HG02938 (cell line): ENCODE measurements around the gene JAZF1.

Source experiments
- ATAC-seq: cut with Tn5 transposase; IDR thresholded peaks from one replicate; pipeline ENCODE4 v1.9.1; 2021; ENCODE audit warnings: mild to moderate bottlenecking, moderate library complexity; ENCODE audit not compliant: unreplicated experiment

Gene JAZF1

GRCh38 chr7:27950123-27950522 lies 230.5 kb downstream of the JAZF1 start:
- ATAC-seq: no peak

GRCh38 chr7:27948861-27949260 lies 231.7 kb downstream of the JAZF1 start:
- no peak for ATAC-seq

- ATAC-seq: no peak
Measured at GRCh38 chr7:27947586-27948278, 232.9 kb downstream of the JAZF1 start.

- ATAC-seq: no peak
Measured at GRCh38 chr7:27946351-27946750, 234.2 kb downstream of the JAZF1 start.

GRCh38 chr7:27945058-27945795 lies 235.4 kb downstream of the JAZF1 start:
- no peak for ATAC-seq

DNA sequence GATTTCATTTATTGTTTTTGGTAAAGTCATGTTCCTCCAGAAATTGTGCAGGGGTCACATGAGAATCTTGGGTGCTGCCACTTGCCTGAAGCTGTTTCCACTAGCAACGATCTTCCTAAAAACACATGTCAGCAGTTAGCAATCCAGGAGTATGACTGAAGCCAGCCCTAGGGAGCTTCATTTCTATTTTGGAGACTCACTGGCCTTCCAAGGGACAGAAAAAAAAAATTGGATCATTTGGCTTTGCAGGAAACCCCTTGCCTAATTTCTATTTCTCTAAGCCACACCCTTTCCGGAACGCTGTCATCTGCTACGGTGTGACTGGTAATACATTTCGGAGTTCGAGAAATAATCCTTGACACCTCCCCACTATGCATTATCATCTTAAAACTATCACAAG lies 236.0 kb downstream of the JAZF1 start:
- ATAC-seq: no peak

GRCh38 chr7:27943241-27943640 lies 237.4 kb downstream of the JAZF1 start:
- ATAC-seq: no peak

GRCh38 chr7:27942711-27943110 lies 237.9 kb downstream of the JAZF1 start:
- no peak for ATAC-seq

DNA sequence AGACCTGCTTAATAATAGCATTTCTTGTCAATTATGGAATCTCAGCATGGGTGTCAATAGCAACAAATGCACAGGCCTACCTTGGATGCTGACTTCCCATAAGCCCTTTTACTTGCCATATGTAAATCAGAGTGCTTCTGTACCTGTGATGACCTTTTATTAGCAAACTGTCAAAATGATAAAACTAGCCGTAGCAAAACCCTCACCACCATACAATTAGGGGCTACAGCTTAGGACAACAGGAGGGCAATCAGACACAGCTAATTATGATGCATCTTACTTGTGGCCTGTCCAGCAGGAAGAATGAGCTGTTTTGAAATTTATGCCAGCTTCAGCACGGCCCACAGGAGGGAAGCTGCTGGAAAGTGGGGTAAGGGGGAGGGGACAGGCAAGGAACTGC lies 239.1 kb downstream of the JAZF1 start:
- no peak for ATAC-seq

DNA sequence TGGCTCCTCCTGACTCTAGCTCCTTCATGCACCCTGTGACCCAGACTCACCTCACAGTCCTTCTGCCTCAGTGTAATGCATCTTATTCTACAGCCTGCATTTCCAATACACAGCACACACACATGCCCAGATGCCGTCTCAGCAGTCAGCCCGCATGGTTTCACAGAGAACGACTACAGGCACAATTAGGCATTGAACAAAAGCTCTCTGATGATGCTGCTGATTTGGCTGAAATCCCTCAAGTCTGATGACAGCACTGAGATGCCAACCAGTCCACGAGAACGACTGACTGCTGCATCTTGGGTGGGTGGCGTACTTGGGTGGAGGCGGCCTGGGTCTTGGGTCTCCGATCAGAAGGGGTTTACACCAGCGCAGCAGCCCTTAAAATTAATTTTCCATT lies 240.3 kb downstream of the JAZF1 start:
- no peak for ATAC-seq

- no peak for ATAC-seq
Measured at GRCh38 chr7:27939893-27940292, 240.7 kb downstream of the JAZF1 start.

DNA sequence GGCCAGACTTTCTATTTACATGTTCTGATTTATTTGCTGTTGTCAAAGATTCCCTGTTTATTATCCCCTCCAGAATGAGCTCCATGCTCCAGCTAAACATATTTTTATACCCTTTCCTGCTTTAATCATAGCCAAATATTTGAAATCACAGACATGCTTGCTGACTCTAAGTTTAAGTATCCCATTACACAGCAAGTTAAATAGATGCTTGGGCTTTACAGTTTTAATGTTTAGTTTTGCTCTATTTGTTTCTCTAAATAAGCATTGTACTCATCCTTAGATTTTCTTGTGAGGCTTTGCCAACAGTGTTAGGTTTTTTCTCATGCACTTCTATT lies 243.9 kb downstream of the JAZF1 start:
- ATAC-seq: no peak

- ATAC-seq: no peak
Measured at GRCh38 chr7:27936047-27936767, 244.4 kb downstream of the JAZF1 start.

DNA sequence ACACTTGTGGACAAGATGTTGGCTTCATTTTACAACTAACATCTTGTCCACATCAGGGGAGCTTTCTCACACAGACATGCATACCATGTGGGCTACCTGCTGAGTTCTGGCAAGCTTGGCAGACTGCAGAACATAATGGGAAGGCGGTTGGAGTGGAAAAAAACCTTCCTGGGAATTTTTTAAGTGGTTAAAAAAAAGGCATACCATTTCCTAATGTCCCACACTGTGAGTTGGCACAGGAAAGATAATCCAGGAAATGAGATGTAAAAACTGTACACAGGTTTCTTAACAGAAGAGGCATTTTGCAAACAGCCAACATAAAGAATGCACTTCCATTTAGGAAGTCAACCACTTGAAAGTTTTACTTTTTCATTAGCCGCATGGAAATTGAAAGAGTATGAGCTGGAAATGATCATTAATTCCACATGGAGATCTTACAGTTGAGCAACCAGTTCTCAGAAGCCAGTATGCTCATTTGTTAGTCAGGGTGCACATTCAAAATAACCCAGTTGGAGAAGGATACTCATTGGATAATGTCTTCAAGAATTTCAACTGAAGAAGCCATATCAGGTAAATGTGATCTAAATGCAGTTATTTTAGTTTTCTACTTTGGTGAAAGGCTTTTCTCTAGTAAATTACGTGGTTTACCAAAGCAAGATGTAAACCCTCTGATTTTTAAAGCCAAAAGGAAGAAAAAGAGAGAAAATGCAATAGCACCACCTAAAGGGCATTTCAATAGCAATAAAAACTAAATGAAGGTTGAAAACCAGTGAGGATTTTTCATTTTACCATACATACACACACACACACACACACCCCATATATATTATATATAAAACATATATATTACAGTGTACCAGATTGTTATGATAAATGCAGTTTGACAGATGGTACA lies 246.7 kb downstream of the JAZF1 start:
- no peak for ATAC-seq

DNA sequence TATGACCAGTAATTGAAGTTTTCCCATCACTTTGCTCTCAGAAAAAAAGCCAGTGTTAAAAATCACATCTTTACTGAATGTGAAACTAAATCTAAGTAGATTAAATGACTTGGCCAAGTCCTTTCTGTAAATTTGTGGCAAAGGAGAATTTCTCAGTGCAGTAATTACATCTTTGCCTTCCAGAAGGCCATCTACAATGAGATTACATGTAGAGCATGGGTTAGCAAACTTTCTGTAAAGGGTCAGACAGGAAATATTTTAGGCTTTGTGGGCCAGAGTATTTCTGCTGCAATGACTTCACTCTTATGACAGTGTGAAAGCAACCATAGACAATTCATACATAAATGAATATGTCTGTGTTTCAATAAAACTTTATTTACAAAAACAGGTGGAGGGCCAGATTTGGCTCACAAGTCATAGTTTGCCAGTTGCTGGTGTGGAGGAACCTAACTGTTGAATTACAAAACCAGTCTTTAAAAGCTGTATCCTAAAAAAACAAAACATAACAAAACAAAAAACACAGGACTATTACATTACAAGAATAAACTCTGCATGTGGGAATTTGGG lies 249.6 kb downstream of the JAZF1 start:
- no peak for ATAC-seq

DNA sequence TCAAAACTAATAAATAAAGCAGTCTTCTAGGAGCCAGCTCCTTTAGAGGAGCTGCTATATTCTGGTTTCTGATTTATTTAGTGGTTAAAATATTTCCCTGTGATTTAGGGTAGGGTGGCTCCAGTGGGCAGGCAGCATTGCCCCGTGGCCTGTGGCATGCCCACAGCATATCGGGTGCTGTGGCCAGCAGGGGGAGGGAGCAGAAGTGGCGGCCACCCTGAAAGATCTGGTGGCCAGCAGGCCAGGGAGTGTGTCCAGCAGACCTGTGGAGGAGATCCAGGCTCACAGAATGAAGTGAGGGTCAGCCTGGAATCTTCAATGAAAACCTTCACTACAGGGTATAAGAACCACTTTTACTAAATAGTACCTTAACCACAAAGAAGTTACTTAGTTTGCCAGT lies 251.5 kb downstream of the JAZF1 start:
- ATAC-seq: no peak

DNA sequence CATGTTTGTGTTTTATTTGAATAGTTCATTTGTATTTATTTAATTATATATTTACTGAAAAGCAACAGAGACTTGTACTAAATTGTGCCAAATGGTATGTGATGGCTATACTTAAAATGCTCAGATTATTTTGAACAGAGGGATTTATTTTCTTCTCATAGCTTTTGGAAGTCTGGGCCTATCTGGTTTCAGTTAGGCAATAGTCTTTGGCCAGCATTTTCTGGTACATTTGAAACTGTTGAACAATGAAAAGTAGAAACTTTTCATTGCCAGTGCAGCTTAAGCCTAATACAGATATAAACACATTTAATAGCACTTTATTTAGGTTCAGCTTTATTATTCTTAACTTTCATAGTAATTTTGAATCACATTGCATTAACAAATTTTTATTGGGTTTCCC lies 252.6 kb downstream of the JAZF1 start:
- no peak for ATAC-seq

DNA sequence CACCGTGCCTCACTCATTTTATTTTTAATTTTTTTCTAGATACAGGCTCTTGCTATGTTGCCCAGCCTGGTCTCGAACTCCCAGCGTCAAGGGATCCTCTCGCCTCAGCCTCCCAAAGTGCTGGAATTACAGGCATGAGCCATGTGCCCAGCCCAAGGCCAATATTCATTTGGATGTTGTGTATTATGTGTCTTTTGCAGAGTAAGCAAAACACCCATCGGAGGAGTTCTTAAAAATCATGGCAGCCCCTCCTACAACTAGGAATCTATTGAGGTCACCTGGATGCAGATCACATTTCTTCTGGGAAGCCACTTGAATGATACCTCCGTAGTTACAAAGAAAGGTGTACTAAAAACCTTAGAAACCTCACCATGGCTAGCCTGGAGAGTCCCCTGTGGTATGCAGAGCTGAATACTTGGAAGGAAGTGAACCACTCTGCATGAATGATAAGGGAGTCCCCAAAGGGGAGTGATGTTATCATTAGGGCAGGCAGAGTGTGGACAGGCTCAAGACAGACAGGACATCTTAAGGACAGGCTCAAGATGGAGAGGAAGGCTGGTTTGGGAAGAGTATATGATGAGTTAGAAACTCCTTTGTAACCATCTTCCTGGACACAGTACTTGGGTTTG lies 254.9 kb downstream of the JAZF1 start:
- peak; percentile 45 for ATAC-seq

- ATAC-seq: no peak
Measured at GRCh38 chr7:27923642-27923980, 257.0 kb downstream of the JAZF1 start.

DNA sequence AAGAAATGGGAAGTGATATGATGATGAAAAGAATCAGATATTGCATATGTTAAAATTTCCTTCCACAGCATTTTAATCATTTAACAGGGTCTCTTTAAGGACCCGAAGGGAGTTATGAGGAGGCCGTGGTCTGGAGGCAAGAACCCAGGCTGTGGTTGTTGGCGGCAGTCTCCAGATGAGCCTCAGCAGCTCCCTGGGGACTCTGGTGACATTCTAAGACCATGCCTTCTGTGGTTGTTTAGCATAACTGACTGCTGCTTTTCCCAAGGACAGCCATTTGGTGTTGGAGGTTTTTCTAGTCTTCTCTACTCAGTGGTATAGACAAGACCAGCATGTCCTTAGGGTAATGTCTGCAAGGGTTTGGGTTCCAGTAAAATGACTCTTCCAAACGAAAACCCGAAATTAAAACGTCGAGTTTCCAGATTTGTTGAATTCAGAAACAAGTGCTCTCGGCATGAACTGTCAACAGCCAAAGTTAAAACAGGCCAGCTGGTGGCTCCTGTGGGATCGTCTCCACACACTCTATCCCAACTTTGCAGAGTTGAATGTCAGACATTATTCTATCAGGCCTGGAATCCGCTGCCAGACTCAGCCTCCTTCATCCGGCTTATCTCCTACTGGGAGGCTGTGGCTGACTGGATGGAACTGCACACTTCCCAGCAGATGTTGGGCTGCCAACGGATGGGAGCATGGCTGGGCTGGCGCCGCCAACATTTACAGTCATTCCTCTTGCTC lies 257.5 kb downstream of the JAZF1 start:
- ATAC-seq: no peak
